Keratinocyte (primary cell): ENCODE measurements around the gene RXRA. TPM values are rescaled to one million over a fixed set of nuclear protein-coding genes. Genes with fewer than 3 reads are reported as not detected.

Source experiments
- DNase-seq: peaks from one replicate; pipeline ENCODE4 v3.0.0-alpha.2; 2011; ENCODE audit warnings: low read depth, missing footprints, low spot score
- FAIRE-seq: peaks from 2 replicates; lab custom pipeline; 2011; peaks lifted over from hg19 to GRCh38; lab: Jason Lieb, UNC
- H2AFZ ChIP-seq: 2 replicates; pipeline ENCODE4 v1.6.0; 2012; ENCODE audit warnings: low read length, control low read depth, inconsistent platforms; ENCODE audit not compliant: control insufficient read depth
- H3K27ac ChIP-seq: 2 replicates; pipeline ENCODE4 v1.5.1; 2011; ENCODE audit warnings: low read length; ENCODE audit not compliant: control insufficient read depth, insufficient read depth
- H3K27me3 ChIP-seq: 3 replicates; pipeline ENCODE4 v1.6.0; 2011; ENCODE audit warnings: low read length; ENCODE audit not compliant: control insufficient read depth, insufficient read depth; ENCODE audit errors: extremely low read depth
- H3K36me3 ChIP-seq, 2 experiments: 2 replicates in 1 of 2; 3 replicates in 1 of 2; pipeline ENCODE4 v1.5.1; 2011; ENCODE audit warnings: low read length in 2 of 2, mild to moderate bottlenecking in 1 of 2; ENCODE audit not compliant: control insufficient read depth in 2 of 2, insufficient read depth in 2 of 2; ENCODE audit errors: extremely low read depth in 1 of 2
- H3K4me1 ChIP-seq: 3 replicates; pipeline ENCODE4 v1.5.1; 2011; ENCODE audit warnings: low read length; ENCODE audit not compliant: control insufficient read depth, insufficient read depth; ENCODE audit errors: extremely low read depth
- H3K4me2 ChIP-seq: 3 replicates; pipeline ENCODE4 v1.6.0; 2011; ENCODE audit warnings: low read depth, low read length; ENCODE audit not compliant: control insufficient read depth, insufficient read depth; ENCODE audit errors: extremely low read depth
- H3K4me3 ChIP-seq, 3 experiments: fragments of 200-600 bp in 1 of 3; sonication (generic) in 1 of 3; 2 replicates in 2 of 3; 3 replicates in 1 of 3; pipeline ENCODE4 v1.5.1; 2011 to 2016; ENCODE audit warnings: low read length in 3 of 3, mild to moderate bottlenecking in 3 of 3, control low read depth in 2 of 3, inconsistent platforms in 1 of 3, low read depth in 1 of 3, mixed read lengths in 1 of 3, mixed run types in 1 of 3, moderate library complexity in 1 of 3; ENCODE audit not compliant: control insufficient read depth in 2 of 3, insufficient read depth in 2 of 3; ENCODE audit errors: extremely low read depth in 1 of 3
- H3K79me2 ChIP-seq: 2 replicates; pipeline ENCODE4 v1.6.0; 2012; ENCODE audit warnings: low read length; ENCODE audit not compliant: control insufficient read depth, insufficient read depth
- H3K9ac ChIP-seq: 3 replicates; pipeline ENCODE4 v1.6.0; 2011; ENCODE audit warnings: low read length; ENCODE audit not compliant: control insufficient read depth, insufficient read depth; ENCODE audit errors: extremely low read depth
- H3K9me1 ChIP-seq: 3 replicates; pipeline ENCODE4 v1.6.0; 2011; ENCODE audit warnings: low read length; ENCODE audit not compliant: control insufficient read depth, insufficient read depth; ENCODE audit errors: extremely low read depth
- H3K9me3 ChIP-seq: 2 replicates; pipeline ENCODE4 v1.5.1; 2012; ENCODE audit warnings: low read depth, low read length; ENCODE audit not compliant: control insufficient read depth
- H4K20me1 ChIP-seq: 3 replicates; pipeline ENCODE4 v1.6.0; 2011; ENCODE audit warnings: low read length; ENCODE audit not compliant: control insufficient read depth, insufficient read depth; ENCODE audit errors: extremely low read depth
- EZH2 ChIP-seq: IDR thresholded peaks from one replicate; pipeline ENCODE4 v1.6.1; 2012; ENCODE audit warnings: inconsistent platforms, mild to moderate bottlenecking, low read length, moderate library complexity
- dilution Hi-C: fragments of 300-500 bp; cut with MboI; formaldehyde crosslinking; loops from one replicate; pipeline ENCODE4 v1.7.0; 2020; ENCODE audit warnings: low sequenced_read_pairs; ENCODE audit not compliant: extremely low pct_ligation_motif_present
- polyA plus RNA-seq, 5 experiments: library from polyadenylated mRNA; depleted of rRNA in 3 of 5; stranded (reverse) in 3 of 5; stranded (forward) in 1 of 5; unstranded in 1 of 5; fragments of >200 nt; gene quantifications; 1 replicate in 1 of 5; 2 replicates in 3 of 5; 3 replicates in 1 of 5; pipeline versions ENCODE4 v1.2.1 to v1.2.3, GENCODE V29; 2011 to 2012; ENCODE audit warnings: missing spikeins in 2 of 5, low read depth in 1 of 5, low replicate concordance in 1 of 5
- TF ChIP-seq, protein P1 (sequence below), 3 experiments: IDR thresholded peaks in 1 of 3; conservative IDR thresholded peaks in 1 of 3; optimal IDR thresholded peaks in 1 of 3; 2 replicates in 2 of 3; 3 replicates in 1 of 3; pipeline versions ENCODE3 to v1.5.1; 2011; ENCODE audit warnings: low read length in 3 of 3, mild to moderate bottlenecking in 3 of 3, moderate library complexity in 2 of 3, control low read depth in 1 of 3, inconsistent platforms in 1 of 3; ENCODE audit not compliant: insufficient read depth in 2 of 3; ENCODE audit errors: extremely low read depth in 1 of 3

Gene RXRA
- polyA plus RNA-seq, 1 donor (not counting 4 experiments of a cell fraction or from before 2014, with no cell fraction given), result 9.7 TPM

DNA sequence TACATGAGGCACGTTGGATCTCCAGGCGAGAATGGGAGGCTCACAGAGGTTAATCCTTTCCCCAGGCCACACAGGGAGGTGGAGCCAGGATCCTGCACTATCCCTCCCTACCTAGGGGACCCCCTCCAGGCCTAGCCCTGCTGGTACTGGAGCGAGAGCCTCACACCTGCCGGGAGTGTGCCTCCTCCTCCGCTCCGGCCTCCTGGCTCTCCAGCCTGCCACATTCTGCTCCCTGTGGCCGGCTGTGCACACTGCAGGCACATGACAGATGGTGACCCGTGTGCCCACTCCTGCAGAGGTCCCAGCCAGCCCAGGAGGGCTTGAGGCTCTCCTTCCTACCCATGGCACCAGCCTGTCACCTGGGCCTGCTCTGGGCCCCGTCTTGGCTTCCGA, 93.4 kb downstream of the RXRA start:
- Histone ChIP-seq H3K4me1 (no peaks in the 10 kb centered on the region), H3K4me3 (no peak overlapping the region), H3K27ac (no peak overlapping the region), H3K79me2 (no peaks in the 10 kb centered on the region), H3K9me1 (no peaks in the 10 kb centered on the region), H4K20me1 (peaks cover 8% of the 10 kb centered on the region), H3K36me3 (peaks cover 12 to 19% of the 10 kb centered on the region in 2 experiments), H3K4me2 (no peak overlapping the region), H3K9ac (no peak overlapping the region), H2AFZ (no peak overlapping the region), H3K9me3 (no peaks in the 10 kb centered on the region), H3K27me3 (no peaks in the 10 kb centered on the region)
- DNase-seq (no peak), FAIRE-seq (no peak)
- no peak for TF ChIP-seq EZH2
- TF ChIP-seq, protein P1, sequence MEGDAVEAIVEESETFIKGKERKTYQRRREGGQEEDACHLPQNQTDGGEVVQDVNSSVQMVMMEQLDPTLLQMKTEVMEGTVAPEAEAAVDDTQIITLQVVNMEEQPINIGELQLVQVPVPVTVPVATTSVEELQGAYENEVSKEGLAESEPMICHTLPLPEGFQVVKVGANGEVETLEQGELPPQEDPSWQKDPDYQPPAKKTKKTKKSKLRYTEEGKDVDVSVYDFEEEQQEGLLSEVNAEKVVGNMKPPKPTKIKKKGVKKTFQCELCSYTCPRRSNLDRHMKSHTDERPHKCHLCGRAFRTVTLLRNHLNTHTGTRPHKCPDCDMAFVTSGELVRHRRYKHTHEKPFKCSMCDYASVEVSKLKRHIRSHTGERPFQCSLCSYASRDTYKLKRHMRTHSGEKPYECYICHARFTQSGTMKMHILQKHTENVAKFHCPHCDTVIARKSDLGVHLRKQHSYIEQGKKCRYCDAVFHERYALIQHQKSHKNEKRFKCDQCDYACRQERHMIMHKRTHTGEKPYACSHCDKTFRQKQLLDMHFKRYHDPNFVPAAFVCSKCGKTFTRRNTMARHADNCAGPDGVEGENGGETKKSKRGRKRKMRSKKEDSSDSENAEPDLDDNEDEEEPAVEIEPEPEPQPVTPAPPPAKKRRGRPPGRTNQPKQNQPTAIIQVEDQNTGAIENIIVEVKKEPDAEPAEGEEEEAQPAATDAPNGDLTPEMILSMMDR (optimal IDR thresholded peaks at IDR 0.05 in 1 of 3, IDR thresholded peaks at IDR 0.05 in 1 of 3, conservative IDR thresholded peaks at IDR 0.05 in 1 of 3; ENCODE audit: extremely low read depth in 1 of 3, insufficient read depth in 2 of 3, low read length in 3 of 3), result peak in 2 of 3 experiments; percentile 29 to 42
- dilution Hi-C loops, result no loop called here

DNA sequence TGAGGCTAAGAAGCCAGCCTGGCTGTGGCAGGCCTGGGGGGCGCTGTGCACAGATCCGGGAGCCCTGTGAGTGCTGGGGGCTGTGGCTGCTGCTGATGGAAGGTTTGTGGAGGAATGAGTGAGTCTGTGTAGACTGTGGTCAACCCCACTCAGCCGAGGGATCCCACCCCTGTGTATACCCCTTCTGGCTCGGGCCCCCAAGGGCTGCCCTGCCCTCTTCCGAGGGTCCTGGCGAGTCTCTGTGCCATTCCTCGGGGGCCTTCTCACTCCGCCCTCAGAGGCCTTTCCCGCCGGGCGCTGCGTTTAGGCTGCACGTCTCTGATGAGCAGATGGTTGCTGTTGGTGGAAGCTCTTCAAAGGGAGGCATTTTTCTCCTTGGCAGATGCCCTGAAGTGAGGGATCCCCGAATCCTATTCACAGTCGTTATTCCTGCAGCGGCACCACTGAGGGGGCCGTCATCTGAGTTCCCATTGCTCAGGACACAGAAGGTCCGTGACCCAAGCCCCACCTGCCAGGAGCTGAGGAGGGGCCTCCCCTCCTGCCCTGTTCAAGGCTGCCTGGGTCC, 94.1 kb downstream of the RXRA start:
- Histone ChIP-seq H2AFZ (no peak overlapping the region), H3K4me1 (no peaks in the 10 kb centered on the region), H3K27me3 (no peaks in the 10 kb centered on the region), H3K9me3 (no peaks in the 10 kb centered on the region), H3K4me2 (no peak overlapping the region), H3K36me3 (peaks cover 16 to 19% of the 10 kb centered on the region in 2 experiments), H3K79me2 (no peaks in the 10 kb centered on the region), H3K9ac (no peak overlapping the region), H3K27ac (no peak overlapping the region), H3K9me1 (no peaks in the 10 kb centered on the region), H4K20me1 (peaks cover 8% of the 10 kb centered on the region), H3K4me3 (no peak overlapping the region)
- no peak for TF ChIP-seq EZH2
- TF ChIP-seq, protein P1 (optimal IDR thresholded peaks at IDR 0.05 in 1 of 3, IDR thresholded peaks at IDR 0.05 in 1 of 3, conservative IDR thresholded peaks at IDR 0.05 in 1 of 3; ENCODE audit: extremely low read depth in 1 of 3, insufficient read depth in 2 of 3, low read length in 3 of 3), result no peak
- no peak for FAIRE-seq
- DNase-seq, result no peak
- dilution Hi-C loops, result no loop called here
